Placental epithelial cell (primary cell): ENCODE results near the gene NABP1. TPM values are rescaled to one million over a fixed set of nuclear protein-coding genes. Genes with fewer than 3 reads are reported as not detected.

ENCODE experiments used
- small RNA-seq: library from RNA; depleted of rRNA; stranded (forward); fragments of <200 nt; gene quantifications from one replicate; pipeline ENCODE3, GENCODE V24; 2012
- total RNA-seq: library from RNA; depleted of rRNA; stranded (reverse); fragments of >200 nt; gene quantifications from 2 replicates; pipeline ENCODE4 v1.2.3, GENCODE V29; 2012

The NABP1 gene, protein sequence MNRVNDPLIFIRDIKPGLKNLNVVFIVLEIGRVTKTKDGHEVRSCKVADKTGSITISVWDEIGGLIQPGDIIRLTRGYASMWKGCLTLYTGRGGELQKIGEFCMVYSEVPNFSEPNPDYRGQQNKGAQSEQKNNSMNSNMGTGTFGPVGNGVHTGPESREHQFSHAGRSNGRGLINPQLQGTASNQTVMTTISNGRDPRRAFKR
- total RNA-seq: 23.6 and 42.3 TPM in 2 replicates

DNA sequence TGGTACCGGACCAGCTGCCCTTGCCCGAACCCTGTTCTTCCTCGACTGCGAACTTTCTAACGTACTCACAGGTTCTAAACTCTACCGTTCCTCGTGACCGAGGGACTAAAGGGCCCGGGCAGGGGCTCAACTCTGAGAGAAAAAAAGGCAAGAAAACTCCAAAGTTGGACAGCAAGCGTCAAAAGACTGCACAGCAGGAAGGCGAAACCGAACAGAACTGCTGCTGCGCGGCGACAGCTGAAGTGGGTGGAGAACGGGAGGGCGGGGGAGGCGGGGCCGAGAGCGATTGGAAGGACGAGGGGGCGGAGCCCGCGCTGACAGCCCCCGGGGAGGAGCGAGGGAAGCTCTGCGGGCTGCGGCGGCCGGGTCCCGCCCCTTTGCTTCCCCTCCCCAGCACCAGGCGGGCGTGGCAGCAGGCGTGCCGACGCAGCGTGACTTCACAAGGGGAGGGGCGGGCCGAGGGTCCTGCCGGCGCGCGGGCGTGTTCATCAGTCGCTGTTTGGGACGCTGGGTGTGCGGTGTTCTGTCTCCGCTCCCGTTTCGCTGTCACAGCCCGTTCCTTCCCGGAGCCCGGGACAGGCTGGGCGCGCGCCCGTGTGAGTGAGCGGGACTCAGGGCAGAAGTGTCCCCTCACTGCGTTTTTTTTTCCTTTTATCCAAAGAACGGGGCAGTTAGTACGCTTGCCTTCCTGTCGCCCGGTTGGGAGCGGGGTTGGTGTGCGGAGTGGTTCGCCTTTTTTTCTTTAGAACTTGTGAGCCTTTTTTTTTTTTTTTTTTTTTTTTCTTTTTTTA, at the start of gene NABP1:
Gene NABP1 (plus strand): TSS at position 491 of the 791 bp plus-strand sequence. CDS start 479 bp downstream, outside the sequence.

Small RNA genes lying within 50 kb of the gene (small RNA-seq; reads per million reads assigned to genes)
- not detected for gene RF02271

Other genes starting within 250 kb of the NABP1 start
- gene CAVIN2, start 169.0 kb downstream of the NABP1 start, total RNA-seq: 1.6 and 4.2 TPM in 2 replicates